Measurements from ENCODE around the gene SNX7. TPM values are rescaled to one million over a fixed set of nuclear protein-coding genes. Genes with fewer than 3 reads are reported as not detected.

SNX7 gene
- total RNA-seq, 2 experiments from 2014 or later = 0.12 TPM; not detected in 1

GRCh38 chr1:98672189-98672588, 10.7 kb downstream of the SNX7 start:
- Mint-ChIP-seq H3K27me3 (ENCODE audit: low read depth) (peaks cover 10% of the 10 kb centered on the region), H3K36me3 (ENCODE audit: low read depth) (no peaks in the 10 kb centered on the region), H3K27ac (no peak overlapping the region), H3K4me3 (no peak overlapping the region), H3K4me1 (ENCODE audit: low read depth) (no peaks in the 10 kb centered on the region), H3K9me3 (no peaks in the 10 kb centered on the region)
- intact Hi-C loops (cut with micrococcal nuclease) = no loop called here
- CTCF ChIA-PET = interaction anchor here (0.5 kb wide), 1 partner anchor 152 kb away, joined by 3 read pairs; no protein-coding TSS in a partner anchor
- DNase-seq = no peak

DNA sequence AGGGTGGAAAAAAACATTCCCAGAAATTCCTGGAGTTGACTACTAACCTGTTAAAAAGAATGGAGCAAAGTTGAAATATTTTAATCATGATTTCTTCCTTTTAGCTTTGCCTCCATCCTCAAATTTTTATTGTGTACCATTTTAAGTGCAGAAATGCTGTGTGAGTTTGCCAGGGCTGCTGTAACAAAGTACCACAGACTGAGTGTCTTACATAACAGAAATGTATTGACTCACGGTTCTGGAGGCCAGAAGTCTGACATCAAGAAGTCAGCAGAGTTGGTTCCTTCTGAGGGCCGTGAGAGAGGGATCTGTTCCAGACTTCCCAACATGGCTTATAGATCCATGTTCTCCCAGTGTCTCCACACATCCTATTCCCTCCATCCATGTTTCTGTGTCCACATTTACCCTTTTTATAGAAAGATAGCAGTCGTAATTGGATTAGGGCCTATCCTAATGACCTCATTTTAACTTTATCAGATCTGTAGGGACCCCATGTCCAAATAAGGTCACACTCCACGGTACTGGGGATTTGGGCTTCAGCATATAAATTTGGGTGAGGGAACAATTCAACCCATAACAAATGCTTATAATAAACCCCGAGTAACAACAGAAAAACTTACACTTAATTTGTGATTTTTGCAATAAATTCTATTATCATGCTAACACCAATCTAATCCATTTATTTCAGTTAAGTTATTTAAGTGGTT, 12.7 kb downstream of the SNX7 start:
- Mint-ChIP-seq H3K27me3 (ENCODE audit: low read depth) (peaks cover 7% of the 10 kb centered on the region), H3K4me3 (no peak overlapping the region), H3K4me1 (ENCODE audit: low read depth) (no peaks in the 10 kb centered on the region), H3K27ac (no peak overlapping the region), H3K36me3 (ENCODE audit: low read depth) (no peaks in the 10 kb centered on the region), H3K9me3 (no peaks in the 10 kb centered on the region)
- intact Hi-C loops (cut with micrococcal nuclease) = no loop called here
- DNase-seq = no peak
- CTCF ChIA-PET = no interaction called here

DNA sequence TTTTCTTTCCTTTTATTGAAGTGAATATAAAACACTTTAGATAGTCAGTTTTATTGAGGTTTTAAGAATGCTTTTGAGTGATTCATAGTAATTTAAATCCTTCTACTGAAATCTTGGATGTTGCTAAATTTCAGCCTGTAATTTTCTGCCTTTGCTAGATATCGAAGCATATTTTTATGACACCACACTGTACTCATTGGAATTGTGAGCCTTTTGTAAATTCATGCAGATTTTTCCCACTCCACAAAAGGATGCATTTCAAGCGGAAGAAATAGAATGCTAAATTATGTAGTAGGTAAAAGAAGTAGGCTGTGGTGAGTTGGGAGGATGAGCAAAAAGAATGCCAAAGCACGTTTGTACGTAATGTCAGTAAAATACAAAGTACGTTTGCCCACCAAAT, 13.8 kb downstream of the SNX7 start:
- no peaks in the 10 kb centered on the region for H3K4me1 Mint-ChIP-seq (ENCODE audit: low read depth)
- H3K27me3 Mint-ChIP-seq (ENCODE audit: low read depth) = peaks cover 4% of the 10 kb centered on the region
- H3K27ac Mint-ChIP-seq = no peak overlapping the region
- no peaks in the 10 kb centered on the region for H3K36me3 Mint-ChIP-seq (ENCODE audit: low read depth)
- intact Hi-C loops (cut with micrococcal nuclease) = no loop called here
- no peak for DNase-seq
- H3K9me3 Mint-ChIP-seq = no peaks in the 10 kb centered on the region
- CTCF ChIA-PET = no interaction called here
- no peak overlapping the region for H3K4me3 Mint-ChIP-seq

DNA sequence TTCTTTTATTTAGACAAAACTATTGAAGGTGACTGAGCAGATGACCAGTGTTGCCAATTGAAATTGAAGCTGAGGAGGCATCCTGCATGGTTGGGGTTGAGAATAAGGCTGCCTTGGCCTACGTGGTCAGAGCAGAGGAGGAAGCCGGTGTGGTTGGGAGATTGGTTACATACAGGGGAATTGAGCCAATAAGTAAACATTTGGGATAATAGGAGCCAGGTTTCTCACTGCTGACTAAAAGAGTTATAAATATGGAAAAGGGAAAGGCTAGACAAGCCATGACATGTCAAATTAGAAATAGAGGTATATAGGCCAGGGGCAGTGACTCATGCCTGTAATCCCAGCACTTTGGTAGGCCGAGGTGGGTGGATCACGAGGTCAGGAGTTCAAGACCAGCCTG, 15.8 kb downstream of the SNX7 start:
- H3K27me3 Mint-ChIP-seq (ENCODE audit: low read depth) = peaks cover 2% of the 10 kb centered on the region

DNA sequence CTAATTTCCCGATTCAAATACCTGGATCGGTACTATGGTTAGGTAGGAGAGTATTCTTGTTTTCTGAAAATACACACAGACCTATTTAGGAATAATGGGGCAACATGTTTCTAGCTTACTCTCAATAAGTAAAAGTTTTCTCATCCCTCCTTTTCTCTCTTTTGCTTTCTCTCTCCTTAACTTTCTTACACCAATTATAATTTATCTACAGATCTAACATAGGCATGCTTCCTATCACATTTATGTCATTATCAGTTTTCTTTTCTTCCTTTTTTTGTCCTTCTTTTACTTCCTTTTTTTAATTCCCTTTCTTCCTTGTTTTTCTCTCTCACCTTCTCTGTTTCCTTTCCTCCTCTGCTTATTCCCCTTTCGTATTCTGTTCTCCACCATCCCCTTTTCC, 20.3 kb downstream of the SNX7 start:
- H3K9me3 Mint-ChIP-seq = no peaks in the 10 kb centered on the region
- no peak for DNase-seq
- intact Hi-C loops (cut with micrococcal nuclease) = no loop called here
- H3K27me3 Mint-ChIP-seq (ENCODE audit: low read depth) = peaks cover 3% of the 10 kb centered on the region
- no peak overlapping the region for H3K4me3 Mint-ChIP-seq
- CTCF ChIA-PET = no interaction called here
- H3K27ac Mint-ChIP-seq = no peak overlapping the region
- no peaks in the 10 kb centered on the region for H3K36me3 Mint-ChIP-seq (ENCODE audit: low read depth)
- H3K4me1 Mint-ChIP-seq (ENCODE audit: low read depth) = no peaks in the 10 kb centered on the region

More for the DNA sequence above, 15.8 kb downstream of the SNX7 start:
- Mint-ChIP-seq H3K4me3 (no peak overlapping the region), H3K4me1 (ENCODE audit: low read depth) (no peaks in the 10 kb centered on the region), H3K9me3 (no peaks in the 10 kb centered on the region), H3K36me3 (ENCODE audit: low read depth) (no peaks in the 10 kb centered on the region), H3K27ac (no peak overlapping the region)
- DNase-seq = no peak
- CTCF ChIA-PET = interaction anchor here (0.8 kb wide), 1 partner anchor 9 kb away, joined by 3 read pairs; no protein-coding TSS in a partner anchor
- intact Hi-C loops (cut with micrococcal nuclease) = no loop called here

GRCh38 chr1:98688110-98688739, 26.7 kb downstream of the SNX7 start:
- H3K9me3 Mint-ChIP-seq = no peaks in the 10 kb centered on the region
- CTCF ChIA-PET = no interaction called here
- intact Hi-C loops (cut with micrococcal nuclease) = no loop called here
- no peak overlapping the region for H3K4me3 Mint-ChIP-seq
- peaks cover 5% of the 10 kb centered on the region for H3K27me3 Mint-ChIP-seq (ENCODE audit: low read depth)
- no peak overlapping the region for H3K27ac Mint-ChIP-seq
- H3K36me3 Mint-ChIP-seq (ENCODE audit: low read depth) = no peaks in the 10 kb centered on the region
- DNase-seq = no peak
- no peaks in the 10 kb centered on the region for H3K4me1 Mint-ChIP-seq (ENCODE audit: low read depth)

DNA sequence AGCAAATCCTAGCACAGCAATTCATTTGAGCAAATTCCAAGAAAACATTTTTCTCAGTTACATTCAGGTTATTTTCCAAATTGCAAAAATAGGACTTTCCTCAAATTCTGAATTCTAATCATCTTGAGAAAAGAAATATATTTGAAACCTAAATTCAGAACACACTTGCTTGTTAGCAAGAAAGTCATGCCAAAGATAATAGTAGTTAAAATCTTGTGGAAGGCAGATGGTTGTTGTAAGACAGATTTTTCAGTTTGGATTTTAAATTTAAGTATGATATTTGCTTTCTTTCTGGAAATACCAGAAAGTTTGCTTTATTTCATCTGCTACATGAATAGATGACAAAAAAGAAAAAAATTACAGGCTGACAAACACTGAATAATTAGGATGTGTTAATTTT, 29.1 kb downstream of the SNX7 start:
- no peak for DNase-seq
- H3K27ac Mint-ChIP-seq = no peak overlapping the region
- H3K27me3 Mint-ChIP-seq (ENCODE audit: low read depth) = peaks cover 2% of the 10 kb centered on the region
- intact Hi-C loops (cut with micrococcal nuclease) = no loop called here
- H3K9me3 Mint-ChIP-seq = no peaks in the 10 kb centered on the region
- H3K4me1 Mint-ChIP-seq (ENCODE audit: low read depth) = no peaks in the 10 kb centered on the region
- no peaks in the 10 kb centered on the region for H3K36me3 Mint-ChIP-seq (ENCODE audit: low read depth)
- H3K4me3 Mint-ChIP-seq = no peak overlapping the region
- CTCF ChIA-PET = no interaction called here

GRCh38 chr1:98692482-98692881, 31.0 kb downstream of the SNX7 start:
- Mint-ChIP-seq H3K9me3 (no peaks in the 10 kb centered on the region), H3K4me3 (no peak overlapping the region), H3K27ac (no peak overlapping the region), H3K27me3 (ENCODE audit: low read depth) (peaks cover 2% of the 10 kb centered on the region), H3K4me1 (ENCODE audit: low read depth) (no peaks in the 10 kb centered on the region), H3K36me3 (ENCODE audit: low read depth) (no peaks in the 10 kb centered on the region)
- CTCF ChIA-PET = no interaction called here
- intact Hi-C loops (cut with micrococcal nuclease) = no loop called here
- no peak for DNase-seq

GRCh38 chr1:98693385-98693784, 31.9 kb downstream of the SNX7 start:
- H3K9me3 Mint-ChIP-seq = no peaks in the 10 kb centered on the region
- no peaks in the 10 kb centered on the region for H3K36me3 Mint-ChIP-seq (ENCODE audit: low read depth)
- no peak for DNase-seq
- intact Hi-C loops (cut with micrococcal nuclease) = no loop called here
- H3K27ac Mint-ChIP-seq = no peak overlapping the region
- H3K27me3 Mint-ChIP-seq (ENCODE audit: low read depth) = peaks cover under 1% of the 10 kb centered on the region
- H3K4me3 Mint-ChIP-seq = no peak overlapping the region
- CTCF ChIA-PET = no interaction called here
- no peaks in the 10 kb centered on the region for H3K4me1 Mint-ChIP-seq (ENCODE audit: low read depth)

DNA sequence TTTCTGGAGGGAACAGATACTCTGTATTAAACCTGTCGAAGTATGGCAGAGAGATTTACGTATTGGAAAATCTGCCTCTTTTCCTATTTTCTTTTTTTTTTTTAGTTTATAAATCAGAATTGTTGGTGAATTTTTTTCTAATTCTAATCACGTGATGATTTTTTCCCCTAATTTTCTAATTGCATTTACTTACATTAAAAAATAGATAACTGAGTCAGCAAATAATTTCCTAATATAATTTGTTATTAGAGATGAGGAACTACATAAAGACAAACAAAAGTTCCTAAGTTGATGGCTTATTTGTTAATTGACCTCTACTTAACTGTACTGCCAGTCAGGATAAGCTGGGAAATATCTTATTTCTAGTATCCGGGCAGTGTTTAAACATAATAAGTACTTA, 34.6 kb downstream of the SNX7 start:
- CTCF ChIA-PET = no interaction called here
- Mint-ChIP-seq H3K27me3 (ENCODE audit: low read depth) (no peaks in the 10 kb centered on the region), H3K36me3 (ENCODE audit: low read depth) (no peaks in the 10 kb centered on the region), H3K4me3 (no peak overlapping the region), H3K9me3 (no peaks in the 10 kb centered on the region), H3K4me1 (ENCODE audit: low read depth) (no peaks in the 10 kb centered on the region), H3K27ac (no peak overlapping the region)
- DNase-seq = no peak
- intact Hi-C loops (cut with micrococcal nuclease) = no loop called here

GRCh38 chr1:98697781-98698180, 36.3 kb downstream of the SNX7 start:
- H3K9me3 Mint-ChIP-seq = no peaks in the 10 kb centered on the region
- no peak overlapping the region for H3K27ac Mint-ChIP-seq
- DNase-seq = no peak
- H3K4me1 Mint-ChIP-seq (ENCODE audit: low read depth) = no peaks in the 10 kb centered on the region
- H3K36me3 Mint-ChIP-seq (ENCODE audit: low read depth) = no peaks in the 10 kb centered on the region
- CTCF ChIA-PET = no interaction called here
- H3K4me3 Mint-ChIP-seq = no peak overlapping the region
- no peaks in the 10 kb centered on the region for H3K27me3 Mint-ChIP-seq (ENCODE audit: low read depth)
- intact Hi-C loops (cut with micrococcal nuclease) = no loop called here

DNA sequence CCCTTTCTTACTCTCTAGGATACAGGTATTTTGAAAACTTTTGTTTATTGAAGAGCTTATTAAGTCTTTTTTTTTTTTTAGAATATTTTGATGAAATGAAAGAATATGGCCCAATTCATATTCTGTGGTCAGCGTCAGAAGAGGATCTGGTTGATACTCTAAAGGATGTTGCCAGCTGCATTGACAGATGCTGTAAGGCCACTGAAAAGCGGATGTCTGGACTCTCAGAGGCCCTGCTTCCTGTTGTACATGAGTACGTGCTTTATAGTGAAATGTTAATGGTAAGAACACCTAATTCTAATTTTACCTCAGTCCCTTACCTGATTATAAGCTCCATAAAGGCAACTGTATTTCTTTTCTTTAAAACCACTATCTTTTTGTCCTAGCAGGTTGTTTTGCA, 37.1 kb downstream of the SNX7 start:
- Mint-ChIP-seq H3K27me3 (ENCODE audit: low read depth) (no peaks in the 10 kb centered on the region), H3K4me3 (no peak overlapping the region), H3K4me1 (ENCODE audit: low read depth) (no peaks in the 10 kb centered on the region), H3K27ac (no peak overlapping the region), H3K9me3 (no peaks in the 10 kb centered on the region), H3K36me3 (ENCODE audit: low read depth) (no peaks in the 10 kb centered on the region)
- intact Hi-C loops (cut with micrococcal nuclease) = no loop called here
- no peak for DNase-seq
- CTCF ChIA-PET = no interaction called here

DNA sequence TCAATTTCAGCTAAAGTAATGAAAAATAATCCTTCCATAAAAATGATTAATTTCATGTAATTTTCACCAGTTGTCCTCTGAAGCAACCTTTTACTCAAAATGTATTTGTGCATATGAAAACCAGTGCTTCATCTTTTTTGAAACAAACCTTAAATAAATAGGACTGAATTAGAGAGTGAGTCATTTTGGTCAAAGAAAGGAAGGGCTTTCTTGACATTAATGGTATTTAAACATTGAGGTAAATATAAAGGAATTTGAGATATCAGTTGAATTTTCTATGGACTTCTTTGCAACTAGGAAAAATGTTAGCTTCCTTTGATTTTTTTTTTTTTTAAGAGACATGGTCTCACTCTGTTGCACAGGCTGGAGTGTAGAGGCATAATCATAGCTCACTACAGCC, 38.7 kb downstream of the SNX7 start:
- no peaks in the 10 kb centered on the region for H3K9me3 Mint-ChIP-seq
- no peaks in the 10 kb centered on the region for H3K27me3 Mint-ChIP-seq (ENCODE audit: low read depth)
- CTCF ChIA-PET = no interaction called here
- intact Hi-C loops (cut with micrococcal nuclease) = no loop called here
- H3K27ac Mint-ChIP-seq = no peak overlapping the region
- no peak for DNase-seq
- no peaks in the 10 kb centered on the region for H3K4me1 Mint-ChIP-seq (ENCODE audit: low read depth)
- H3K4me3 Mint-ChIP-seq = no peak overlapping the region
- H3K36me3 Mint-ChIP-seq (ENCODE audit: low read depth) = no peaks in the 10 kb centered on the region

All from activated naive CD4-positive, alpha-beta T cell treated with anti-CD3 and anti-CD28 coated beads for 36 hours (primary cell).